HS-27A (cell line): Measurements from ENCODE around the gene DOP1A.
"Not testable (repeated sequence)": the region's sequence is repeated elsewhere in the genome, so short reads cannot be mapped to it uniquely, and the experiment has no call there.

ENCODE experiments used
- DNase-seq: peaks from one replicate; pipeline ENCODE4 v3.0.0-alpha.2; 2012; ENCODE audit warnings: low read depth, missing footprints

DOP1A gene

DNA sequence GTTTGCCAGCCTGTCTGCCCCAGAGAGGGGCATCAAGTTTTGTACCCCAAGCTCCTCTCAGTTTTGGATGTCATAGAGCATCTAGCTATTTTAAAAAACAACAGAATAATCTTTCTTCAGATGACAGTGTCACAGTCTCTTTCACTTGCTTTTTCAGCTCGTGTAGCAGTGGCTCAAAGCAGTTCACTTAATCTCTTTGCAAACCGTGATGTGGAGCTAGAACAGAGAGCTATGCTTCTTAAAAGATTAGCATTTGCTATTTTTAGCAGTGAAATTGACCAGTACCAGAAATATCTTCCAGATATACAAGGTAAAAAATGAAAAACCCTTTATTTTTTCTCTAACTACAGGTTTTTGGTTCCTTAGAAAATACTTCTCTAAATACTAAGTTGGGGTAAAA is 88.3 kb downstream of the DOP1A start:
- DNase-seq = no peak

DNA sequence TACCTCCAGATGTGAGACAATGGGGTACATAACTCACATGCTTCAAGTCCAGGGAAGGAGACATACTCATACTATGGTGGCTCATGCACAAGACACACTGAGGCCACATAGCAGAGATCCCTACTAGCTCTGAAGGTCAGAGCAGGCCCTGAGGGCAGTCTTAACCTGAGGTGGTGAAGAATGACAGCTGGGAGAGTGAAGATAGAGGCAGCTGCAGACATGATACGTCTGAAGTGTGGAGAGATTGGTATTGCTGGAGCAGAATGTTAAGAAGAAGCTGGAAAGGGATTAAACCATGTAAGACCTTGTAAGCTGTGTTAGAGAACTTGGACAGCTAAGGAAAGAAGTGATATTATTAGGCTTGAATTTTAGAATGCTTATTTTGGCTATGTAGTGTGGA is 92.7 kb downstream of the DOP1A start:
- DNase-seq = no peak

DNA sequence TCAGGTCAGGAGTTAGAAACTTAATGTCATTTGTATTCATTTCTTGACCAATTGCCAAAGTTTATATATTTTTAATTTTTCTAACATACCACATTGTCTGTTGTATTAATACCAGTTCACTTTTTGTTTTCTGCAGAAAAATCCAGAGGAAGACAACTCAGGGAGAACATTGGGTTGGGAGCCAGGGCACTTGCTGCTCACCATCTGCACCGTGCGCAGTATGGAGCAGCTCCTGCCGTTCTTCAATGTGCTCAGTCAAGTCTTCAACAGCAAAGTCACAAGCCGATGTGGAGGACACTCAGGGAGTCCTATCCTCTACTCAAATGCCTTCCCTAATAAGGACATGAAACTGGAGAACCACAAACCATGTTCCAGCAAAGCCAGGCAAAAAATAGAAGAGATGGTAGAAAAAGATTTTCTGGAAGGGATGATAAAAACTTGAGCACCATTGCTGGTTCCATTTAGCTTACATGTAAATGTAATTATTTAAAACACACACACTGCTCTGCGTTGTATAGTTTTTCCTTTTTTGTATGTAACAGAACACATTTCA is 100.3 kb downstream of the DOP1A start:
- no peak for DNase-seq

DNA sequence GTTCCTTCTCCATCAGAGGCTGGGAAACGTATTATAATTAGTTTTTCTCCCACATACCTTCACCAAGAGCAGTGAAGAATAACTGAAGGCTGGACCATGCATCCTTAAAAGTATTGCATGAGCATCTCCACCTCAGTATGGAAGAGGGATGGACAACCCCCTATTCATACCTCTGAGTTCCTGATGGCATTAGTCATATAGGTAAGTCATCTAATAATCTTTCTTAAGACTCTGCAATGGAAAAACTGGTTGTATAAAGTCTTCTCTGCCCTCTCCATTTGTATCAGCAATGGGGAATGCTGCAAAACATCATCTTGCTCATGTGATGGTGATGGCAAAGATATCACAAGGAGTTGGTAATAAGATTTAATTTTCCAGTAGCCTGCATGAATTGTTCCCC is 101.1 kb downstream of the DOP1A start:
- DNase-seq = no peak

DNA sequence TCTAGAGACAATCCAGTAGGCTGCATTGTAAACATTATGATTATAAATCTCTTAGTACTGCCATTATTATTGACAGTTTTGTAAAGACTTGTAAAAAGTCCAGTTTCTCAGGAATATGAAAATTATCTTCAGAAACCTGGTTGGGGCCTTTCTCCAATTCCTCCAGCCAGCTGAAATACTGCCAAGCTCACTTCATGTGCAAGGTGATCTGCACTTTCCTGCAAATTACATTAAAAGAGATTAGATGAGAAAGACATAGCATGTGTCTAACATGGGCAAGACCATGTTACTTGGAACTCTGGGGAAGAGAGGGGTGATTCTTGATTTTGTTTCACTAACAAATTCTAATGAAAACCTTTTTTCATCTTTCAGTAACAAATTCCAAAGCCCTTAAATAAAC is 101.6 kb downstream of the DOP1A start:
- DNase-seq = no peak

DNA sequence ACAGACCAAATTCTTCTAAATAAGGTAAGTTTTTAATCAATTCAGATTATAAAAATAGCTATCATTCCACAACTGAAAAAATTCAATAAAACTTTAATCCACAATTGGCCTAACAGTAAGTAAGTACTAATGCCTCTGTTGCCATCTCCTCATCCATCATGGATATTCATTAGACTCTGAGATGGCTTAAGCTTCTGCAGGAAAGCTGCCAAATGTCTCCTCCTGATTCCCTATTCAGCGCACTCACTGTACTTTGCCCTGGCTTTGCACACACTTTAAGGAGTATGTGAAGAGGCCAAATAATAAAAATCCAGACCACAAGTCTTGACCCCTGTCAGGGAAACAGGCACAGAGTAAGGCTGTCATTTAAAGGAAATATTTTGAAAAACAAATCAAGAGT is 102.0 kb downstream of the DOP1A start:
- no peak for DNase-seq

DNA sequence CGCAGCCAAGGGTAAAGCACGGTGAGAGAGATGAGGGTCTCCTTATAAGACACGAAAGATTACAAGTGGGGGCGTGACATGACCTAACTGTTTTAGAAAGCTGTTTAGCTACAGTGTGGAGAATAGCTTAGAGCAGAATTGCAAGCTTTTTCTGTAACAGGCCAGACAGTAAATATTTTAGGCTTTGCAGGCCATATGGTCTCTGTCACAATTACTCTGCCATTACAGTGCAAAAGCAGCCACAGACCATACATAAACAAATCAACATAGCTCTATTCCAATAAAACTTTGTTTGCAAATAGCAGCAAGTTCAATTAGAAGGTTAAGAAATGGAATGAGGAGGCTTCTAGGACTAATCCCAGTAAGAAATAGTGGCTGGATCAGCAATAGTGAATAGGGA is 108.8 kb downstream of the DOP1A start:
- DNase-seq = no peak

DNA sequence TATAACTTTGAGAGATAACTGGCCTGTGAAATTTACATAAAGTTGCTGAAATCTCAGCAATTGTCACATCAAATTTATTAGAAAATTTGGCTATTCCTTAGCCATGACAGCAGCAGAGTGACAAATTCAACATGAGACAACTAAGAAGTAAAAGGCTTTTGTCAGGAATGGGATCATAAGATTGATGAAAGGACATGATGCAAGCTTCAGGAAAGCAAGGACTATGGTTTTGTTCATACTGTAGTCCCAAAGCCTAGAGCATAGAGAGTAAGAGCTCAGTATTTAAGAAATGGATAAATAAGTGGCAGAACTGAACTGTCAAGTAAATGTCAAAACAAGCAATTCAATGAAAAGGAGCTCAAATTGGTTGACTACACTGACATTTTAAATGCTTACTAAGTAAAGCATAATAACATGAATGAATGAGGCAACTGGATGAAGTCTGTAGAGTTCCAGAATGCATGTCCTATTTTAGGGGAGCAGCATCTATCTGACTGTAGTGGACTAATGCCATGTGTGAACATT is 113.0 kb downstream of the DOP1A start:
- no peak for DNase-seq

DNA sequence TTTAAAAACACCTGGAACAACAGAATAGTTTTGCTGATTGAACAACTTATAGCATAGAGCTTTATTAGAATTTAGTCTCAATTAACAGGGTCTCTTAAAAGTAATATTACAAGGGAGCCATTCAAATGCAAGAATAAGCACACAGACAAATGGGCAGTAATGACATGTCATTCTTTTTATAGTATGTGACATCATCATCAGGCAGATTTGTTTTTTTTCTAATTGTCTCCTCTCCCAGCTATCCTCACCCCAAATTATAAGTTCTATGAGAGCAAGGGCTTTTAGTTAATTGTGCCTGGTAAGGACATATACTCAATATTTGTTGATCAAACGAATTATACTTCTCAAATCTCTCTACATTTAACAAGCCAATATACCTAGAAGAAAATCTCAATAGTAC is 114.6 kb downstream of the DOP1A start:
- DNase-seq = no peak

DNA sequence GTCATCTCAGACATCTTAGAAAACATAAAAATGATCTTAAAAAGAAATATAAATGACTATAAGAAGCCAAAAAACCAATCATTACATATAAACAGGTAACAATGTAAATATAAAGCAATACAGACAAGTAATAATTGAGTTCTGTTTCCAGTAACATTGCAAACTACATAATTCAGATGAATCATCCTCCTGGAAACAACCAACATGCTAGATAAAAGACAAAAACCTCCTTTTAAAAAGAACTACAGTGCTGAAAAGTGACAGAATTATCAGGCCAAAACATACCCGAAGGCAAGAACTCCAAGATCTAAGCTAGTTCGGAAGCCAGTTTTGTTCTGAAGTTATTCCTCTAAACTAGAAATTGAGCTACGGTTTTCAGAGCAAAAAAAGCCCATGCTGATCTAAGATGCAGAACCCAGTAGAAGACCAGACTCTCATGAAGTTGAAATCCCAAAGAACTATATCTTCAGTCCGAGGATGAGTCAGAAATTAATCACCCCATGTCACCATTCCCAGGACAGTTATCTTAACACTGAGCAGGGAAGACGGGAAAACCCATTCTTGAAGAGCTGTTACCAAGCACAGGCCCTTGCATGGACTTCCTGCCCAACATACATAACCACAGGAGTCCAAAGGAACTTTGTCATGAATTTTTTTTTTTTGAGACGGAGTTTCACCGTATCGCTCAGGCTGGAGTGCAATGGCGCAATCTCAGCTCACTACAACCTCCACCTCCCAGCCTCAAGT is 115.8 kb downstream of the DOP1A start:
- peak; percentile 50 for DNase-seq

DNA sequence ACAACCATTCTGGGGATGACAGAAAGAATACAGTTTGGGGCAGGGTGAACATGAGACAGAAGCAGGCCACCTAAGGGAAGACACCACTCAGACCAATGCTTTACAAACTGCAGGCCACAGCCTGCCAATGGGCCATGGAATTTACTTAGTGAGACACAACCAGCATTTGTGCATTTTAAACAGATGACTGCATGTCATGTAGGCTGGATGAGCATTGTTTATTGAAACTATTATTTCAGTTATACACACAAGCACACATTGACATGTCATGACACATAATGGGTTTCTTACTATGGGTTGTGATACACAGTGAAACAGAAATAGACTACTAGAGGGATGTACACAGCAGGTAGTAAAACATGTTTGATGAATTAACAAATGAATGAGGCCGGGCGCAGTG is 117.6 kb downstream of the DOP1A start:
- no peak for DNase-seq

DNA sequence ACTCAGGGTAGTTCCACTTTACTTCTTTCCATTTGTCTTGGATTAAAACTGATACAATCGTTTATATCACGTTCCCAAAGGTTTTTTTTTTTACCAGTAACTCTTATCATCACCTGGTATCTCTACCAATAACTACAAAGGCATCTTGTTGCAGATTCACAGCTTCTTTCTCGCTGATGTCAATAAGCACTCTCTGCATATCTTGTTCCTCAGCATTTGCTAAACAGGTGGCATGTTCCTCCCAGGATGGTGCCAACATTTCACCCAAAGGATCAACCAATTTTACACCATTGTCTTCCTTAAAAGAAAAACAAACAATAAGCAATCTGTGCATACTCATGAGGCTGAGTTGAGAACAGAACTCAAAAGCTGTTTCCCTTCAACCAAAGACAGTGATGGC is 121.0 kb downstream of the DOP1A start:
- no peak for DNase-seq

DNA sequence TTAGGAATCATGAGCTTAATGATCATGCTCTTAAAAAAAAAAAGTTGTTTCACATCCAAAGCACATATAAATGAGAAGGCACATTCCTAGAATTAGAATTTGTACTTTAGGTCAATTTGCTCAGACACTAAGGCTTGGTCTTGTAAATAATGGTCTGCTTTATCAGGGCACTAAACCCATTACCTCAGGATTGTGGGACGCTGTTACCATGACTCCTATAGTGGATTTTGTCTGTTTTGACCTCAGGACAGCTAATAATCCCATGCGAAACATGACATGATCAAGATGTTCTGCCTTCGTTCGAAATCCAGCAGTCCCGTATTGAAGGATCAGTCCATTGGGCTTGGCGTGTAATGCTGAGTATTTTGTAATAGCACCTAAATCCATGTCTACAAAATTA is 123.2 kb downstream of the DOP1A start:
- DNase-seq = no peak

DNA sequence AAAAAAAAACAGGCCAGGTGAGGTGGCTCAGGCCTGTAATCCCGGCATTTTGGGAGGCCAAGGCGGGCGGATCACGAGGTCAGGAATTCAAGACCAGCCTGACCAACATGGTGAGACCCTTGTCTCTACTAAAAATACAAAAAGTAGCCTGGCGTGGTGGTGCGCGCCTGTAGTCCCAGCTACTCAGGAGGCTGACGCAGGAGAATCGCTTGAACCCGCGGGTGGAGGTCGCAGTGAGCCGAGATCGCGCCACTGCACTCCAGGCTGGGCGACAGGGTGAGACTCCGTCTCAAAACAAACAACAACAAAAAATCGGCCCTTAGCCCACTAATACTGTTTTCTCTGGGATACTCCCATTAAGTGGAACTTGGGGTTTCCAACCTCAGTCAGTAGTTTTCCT is 124.5 kb downstream of the DOP1A start:
- not testable (repeated sequence) for DNase-seq

DNA sequence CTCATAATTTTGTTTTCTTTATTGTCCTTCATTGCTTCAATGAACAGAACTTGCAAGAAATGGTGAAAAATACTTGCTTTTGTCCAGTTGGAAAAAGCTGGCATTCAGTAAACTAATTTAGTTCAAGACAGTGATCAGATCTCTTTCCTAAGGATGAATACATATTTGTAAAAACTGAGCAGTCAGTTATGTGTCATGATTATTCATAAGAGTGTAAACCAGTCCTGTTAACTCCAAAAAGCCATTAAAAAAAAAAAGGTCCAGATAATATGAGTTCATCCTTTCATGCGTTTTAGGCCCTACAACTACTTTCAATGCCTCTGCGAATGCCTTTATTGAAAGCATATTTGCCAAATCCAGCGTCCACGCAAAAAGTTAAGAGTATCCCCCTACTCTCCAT is 125.0 kb downstream of the DOP1A start:
- DNase-seq = no peak

DNA sequence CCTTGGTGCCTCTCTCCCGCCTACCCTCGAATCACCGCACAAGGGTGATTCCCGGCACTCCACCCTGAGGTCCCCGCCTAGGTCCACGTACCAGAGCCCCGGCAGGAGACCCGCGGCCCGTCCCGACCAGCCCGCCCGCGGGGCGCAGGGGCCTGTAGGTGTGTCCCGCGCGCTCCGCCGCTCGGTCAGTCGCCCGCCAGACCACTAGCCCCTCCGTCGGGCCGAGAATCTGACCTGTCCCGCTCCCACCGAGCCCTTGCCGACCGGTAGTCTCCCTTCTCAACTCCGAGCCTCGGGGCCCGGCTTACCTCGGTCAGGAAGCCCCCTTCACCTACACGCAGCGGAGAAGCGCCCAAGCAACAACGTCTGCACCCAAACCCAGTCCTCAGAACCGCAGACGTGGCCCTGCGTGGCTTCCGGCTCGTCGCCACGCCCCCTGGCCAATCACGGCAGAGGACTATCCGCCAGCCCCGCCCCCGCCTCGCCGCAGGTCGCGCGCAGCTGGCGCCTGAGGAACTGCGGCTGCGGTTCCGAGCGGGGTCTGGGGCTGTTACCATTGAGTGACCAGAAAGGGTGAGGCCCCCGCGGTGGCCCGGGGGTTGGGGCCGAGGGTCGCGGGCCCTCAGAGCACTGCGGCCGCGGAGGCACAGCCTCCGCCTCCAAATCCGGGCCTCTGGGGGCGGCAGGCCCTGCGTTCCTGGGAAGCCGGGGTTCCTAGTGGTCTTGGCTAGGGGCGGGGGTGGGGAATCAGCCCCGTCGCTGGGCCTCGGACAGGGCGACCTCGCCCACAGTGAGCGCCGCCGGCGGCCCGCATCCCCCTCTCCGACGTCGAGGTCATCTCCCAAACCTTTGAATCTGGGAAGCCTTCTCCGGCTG is 125.6 kb downstream of the DOP1A start, which contains the start of the genes PGM3 and RWDD2A:
Gene PGM3 (minus strand): TSS at position 395 of the 876 bp plus-strand sequence. CDS start 2,253 bp downstream, outside the sequence.
Gene RWDD2A (plus strand): TSS at position 487 of the 876 bp plus-strand sequence. CDS start 1,095 bp downstream, outside the sequence.
- peak; percentile 46 for DNase-seq

DNA sequence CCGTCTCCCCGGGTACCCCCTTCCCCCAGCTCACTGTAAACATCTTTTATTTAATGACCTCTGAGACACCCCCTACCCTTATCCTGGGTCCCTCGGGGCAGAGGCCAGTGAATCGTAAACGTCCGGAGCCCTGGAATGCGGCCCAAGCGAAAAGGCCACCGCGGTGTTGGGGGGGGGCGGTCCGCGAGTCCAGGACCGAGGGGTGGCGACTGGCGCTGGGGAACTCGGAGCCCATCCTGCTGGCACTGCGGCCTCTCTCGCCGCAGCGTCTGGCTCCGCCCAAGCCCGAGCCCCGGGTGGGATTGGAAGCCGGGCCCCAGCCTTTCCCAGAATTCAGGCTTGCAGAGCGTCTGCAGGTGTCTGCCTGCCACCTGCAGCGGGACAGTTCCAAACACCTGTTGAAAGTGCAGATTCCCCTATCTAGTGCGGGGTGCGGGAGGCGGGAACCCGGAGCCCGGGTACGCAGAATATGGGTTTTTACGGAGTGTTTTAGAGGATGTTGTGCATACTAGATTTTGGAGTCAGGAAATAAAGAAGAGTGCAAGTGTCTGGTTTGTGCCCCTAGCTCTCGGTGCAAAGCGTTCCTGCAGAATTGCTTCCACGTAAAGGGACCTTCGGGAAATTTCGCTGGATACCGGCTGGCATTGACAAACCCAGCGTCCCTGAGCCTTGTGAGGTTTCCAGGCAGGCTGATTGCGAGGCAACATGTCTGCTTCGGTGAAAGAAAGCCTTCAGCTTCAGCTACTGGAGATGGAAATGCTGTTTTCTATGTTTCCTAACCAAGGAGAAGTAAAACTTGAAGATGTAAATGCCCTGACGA is 126.5 kb downstream of the DOP1A start:
- DNase-seq = no peak

DNA sequence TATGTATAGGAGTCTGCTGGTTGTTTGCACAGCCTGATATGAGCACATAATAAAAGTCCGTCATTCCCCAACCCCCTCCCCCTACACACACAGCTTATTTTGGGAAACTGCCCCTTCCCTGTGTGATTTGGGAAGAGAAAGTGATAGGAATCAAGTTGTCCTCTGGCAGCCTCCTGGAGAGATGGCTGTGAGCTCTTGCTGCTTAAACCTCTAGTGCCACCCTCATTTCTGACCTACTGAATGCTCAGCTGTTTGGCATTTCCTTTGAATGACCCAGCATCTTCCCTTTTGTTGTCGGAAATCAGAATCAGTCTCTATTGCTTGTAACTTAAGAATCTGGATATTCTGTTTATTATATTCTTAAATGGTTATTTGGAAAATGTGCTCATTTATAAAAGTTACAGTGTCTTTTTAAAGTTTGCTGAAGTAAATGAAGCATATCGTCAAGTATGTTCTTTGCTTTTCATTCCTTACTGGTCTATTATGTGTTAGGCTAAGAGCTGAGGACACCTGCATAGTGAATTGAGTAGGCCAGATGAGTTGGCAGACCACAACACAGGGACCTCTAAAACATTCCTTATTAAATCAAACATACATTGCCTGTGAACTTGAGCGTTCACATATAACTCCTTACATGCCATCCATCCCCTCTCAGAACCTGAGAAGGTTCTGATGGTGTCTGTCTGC is 131.2 kb downstream of the DOP1A start:
- DNase-seq = no peak

DNA sequence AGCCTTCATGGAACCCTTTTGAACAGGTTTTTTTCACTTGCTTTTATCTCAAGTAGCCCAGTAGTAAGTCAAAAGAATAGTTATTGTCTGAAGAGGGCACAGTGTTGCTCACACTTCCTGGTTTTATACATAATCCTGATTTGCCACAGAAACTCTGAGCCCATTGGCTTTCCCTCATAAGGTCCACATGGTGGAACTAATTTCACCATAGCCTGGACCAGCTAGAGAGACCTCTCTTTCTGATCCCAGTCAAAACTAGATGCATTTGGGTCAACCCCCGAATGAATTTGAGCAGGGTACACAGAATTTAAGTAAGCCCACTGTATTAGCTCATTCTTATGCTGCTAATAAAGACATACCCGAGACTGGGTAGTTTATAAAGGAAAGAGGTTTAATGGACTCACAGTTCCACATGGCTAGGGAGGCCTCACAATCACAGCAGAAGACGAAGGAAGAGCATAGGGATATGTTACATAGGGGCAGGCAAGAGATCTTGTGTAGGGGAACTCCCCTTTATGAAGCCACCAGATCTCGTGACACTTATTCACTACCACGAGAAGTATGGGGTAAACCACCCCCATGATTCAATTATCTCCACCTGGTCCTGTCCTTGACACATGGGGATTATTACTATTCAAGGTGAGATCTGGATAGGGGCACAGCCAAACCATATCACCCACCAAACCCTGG is 131.8 kb downstream of the DOP1A start:
- no peak for DNase-seq

DNA sequence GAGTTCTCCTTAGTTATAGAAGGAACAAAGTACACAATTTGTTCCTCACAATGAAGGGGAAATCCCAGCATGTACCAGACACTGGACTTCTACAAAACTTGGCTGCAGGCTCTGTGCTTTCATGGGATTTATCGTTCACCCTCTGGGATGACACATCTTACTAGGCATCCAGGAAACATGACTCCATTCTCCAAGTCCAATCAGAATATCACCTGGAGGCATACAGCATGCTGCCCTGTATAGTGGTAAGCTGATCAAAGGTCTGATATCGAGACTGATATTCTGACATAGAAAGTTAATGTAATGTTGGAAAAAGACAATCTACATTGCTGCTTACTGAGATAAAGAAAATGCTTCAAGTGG is 132.4 kb downstream of the DOP1A start:
- DNase-seq = no peak

DNA sequence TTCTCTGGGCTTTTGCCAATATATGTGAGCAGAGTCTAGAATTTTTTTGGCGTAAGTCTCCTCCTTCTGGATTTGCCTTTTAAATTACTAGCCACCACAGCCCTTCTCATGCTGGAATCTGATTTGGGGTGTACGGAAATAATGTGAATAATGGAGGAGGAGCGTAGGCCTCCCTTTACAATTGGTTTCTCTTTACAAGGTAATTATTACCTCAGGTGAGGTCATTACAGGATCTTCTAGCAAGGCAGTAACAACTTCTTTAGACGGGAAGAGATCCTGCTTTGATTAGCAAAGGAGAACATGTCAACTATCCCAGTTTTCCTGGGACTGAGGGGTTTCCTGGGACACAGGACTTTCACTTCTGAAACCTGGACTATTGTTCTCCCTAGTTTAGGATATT is 134.6 kb downstream of the DOP1A start:
- no peak for DNase-seq
